NCI-H187 treated with DMSO at 0.1 percent for 48 hours (cell line): ENCODE measurements around the gene XAGE3.
"Not testable (repeated sequence)": the region's sequence is repeated elsewhere in the genome, so short reads cannot be mapped to it uniquely, and the experiment has no call there.

Experiments
- DNase-seq: peaks from one replicate; lab custom pipeline; 2025; lab: John Stamatoyannopoulos, UW

The XAGE3 gene

GRCh38 chrX:52867610-52868348 is at the start of gene XAGE3:
Gene XAGE3, minus strand, starts transcription at chrX:52868083. Its CDS starts 950 bp downstream, at chrX:52867133.
- DNase-seq: no peak

GRCh38 chrX:52914704-52915103 is 46.8 kb upstream of the XAGE3 start:
- not testable (repeated sequence) for DNase-seq

- DNase-seq: not testable (repeated sequence)
Measured at GRCh38 chrX:52913681-52914080, 45.8 kb upstream of the XAGE3 start.

- not testable (repeated sequence) for DNase-seq
Measured at GRCh38 chrX:52909313-52909969, 41.6 kb upstream of the XAGE3 start.

- DNase-seq: not testable (repeated sequence)
Measured at GRCh38 chrX:52907900-52908299, 40.0 kb upstream of the XAGE3 start.

GRCh38 chrX:52907137-52907536 is 39.3 kb upstream of the XAGE3 start:
- DNase-seq: not testable (repeated sequence)

- DNase-seq: not testable (repeated sequence)
Measured at GRCh38 chrX:52906072-52906471, 38.2 kb upstream of the XAGE3 start.

- DNase-seq: not testable (repeated sequence)
Measured at GRCh38 chrX:52905531-52905930, 37.6 kb upstream of the XAGE3 start.

- not testable (repeated sequence) for DNase-seq
Measured at GRCh38 chrX:52896855-52897709, 29.2 kb upstream of the XAGE3 start, which contains the start of gene FAM156B. Gene FAM156B, plus strand, starts transcription at chrX:52897330. Its CDS starts 9,896 bp downstream, at chrX:52907226.

- DNase-seq: not testable (repeated sequence)
Measured at GRCh38 chrX:52896438-52896837, 28.6 kb upstream of the XAGE3 start.

- not testable (repeated sequence) for DNase-seq
Measured at GRCh38 chrX:52888090-52888489, 20.2 kb upstream of the XAGE3 start.

- DNase-seq: not testable (repeated sequence)
Measured at GRCh38 chrX:52887459-52887858, 19.6 kb upstream of the XAGE3 start.

GRCh38 chrX:52876386-52876785 is 8.5 kb upstream of the XAGE3 start:
- not testable (repeated sequence) for DNase-seq

GRCh38 chrX:52875436-52875835 is 7.6 kb upstream of the XAGE3 start:
- not testable (repeated sequence) for DNase-seq

- no peak for DNase-seq
Measured at GRCh38 chrX:52874661-52875060, 6.8 kb upstream of the XAGE3 start.

- not testable (repeated sequence) for DNase-seq
Measured at GRCh38 chrX:52873825-52874224, 5.9 kb upstream of the XAGE3 start.

- DNase-seq: no peak
Measured at GRCh38 chrX:52870046-52870445, 2.2 kb upstream of the XAGE3 start.

- no peak for DNase-seq
Measured at GRCh38 chrX:52865343-52865998, 2.4 kb downstream of the XAGE3 start.

- DNase-seq: not testable (repeated sequence)
Measured at GRCh38 chrX:52856991-52857525, 10.8 kb downstream of the XAGE3 start.

- DNase-seq: no peak
Measured at GRCh38 chrX:52852110-52852860, 15.6 kb downstream of the XAGE3 start.

- DNase-seq: not testable (repeated sequence)
Measured at GRCh38 chrX:52843619-52844018, 24.3 kb downstream of the XAGE3 start.
